ENCODE data around the gene LRG1. TPM values are rescaled to one million over a fixed set of nuclear protein-coding genes. Genes with fewer than 3 reads are reported as not detected.

The LRG1 gene
- total RNA-seq, 2 donors from 2014 or later, result 0.86 to 1.4 TPM

DNA sequence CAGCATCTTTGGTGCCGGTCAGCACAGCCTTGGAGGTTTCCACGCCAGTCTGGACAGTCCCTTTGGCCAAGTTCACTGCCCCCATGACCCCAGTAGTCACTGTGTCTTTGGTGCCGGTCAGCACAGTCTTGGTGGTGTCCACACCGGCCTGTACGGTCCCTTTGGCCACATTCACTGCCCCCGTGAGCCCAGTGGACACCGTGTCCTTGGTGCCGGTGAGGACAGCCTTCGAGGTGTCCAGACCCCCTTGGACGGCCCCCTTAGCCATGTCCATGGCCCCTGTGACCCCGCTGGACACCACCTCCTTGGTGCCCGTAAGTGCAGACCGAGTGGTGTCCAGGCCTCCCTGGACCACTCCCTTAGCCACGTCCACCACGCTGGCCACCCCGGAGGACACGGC is 26.6 kb downstream of the LRG1 start:
- TF ChIP-seq, protein P1, sequence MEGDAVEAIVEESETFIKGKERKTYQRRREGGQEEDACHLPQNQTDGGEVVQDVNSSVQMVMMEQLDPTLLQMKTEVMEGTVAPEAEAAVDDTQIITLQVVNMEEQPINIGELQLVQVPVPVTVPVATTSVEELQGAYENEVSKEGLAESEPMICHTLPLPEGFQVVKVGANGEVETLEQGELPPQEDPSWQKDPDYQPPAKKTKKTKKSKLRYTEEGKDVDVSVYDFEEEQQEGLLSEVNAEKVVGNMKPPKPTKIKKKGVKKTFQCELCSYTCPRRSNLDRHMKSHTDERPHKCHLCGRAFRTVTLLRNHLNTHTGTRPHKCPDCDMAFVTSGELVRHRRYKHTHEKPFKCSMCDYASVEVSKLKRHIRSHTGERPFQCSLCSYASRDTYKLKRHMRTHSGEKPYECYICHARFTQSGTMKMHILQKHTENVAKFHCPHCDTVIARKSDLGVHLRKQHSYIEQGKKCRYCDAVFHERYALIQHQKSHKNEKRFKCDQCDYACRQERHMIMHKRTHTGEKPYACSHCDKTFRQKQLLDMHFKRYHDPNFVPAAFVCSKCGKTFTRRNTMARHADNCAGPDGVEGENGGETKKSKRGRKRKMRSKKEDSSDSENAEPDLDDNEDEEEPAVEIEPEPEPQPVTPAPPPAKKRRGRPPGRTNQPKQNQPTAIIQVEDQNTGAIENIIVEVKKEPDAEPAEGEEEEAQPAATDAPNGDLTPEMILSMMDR (conservative IDR thresholded peaks at IDR 0.05), result no peak
- no peaks in the 10 kb centered on the region for H3K4me1 ChIP-seq (ENCODE audit: control insufficient read depth, insufficient read depth, low read length)
- no peak overlapping the region for H3K4me3 ChIP-seq (ENCODE audit: low read length)
- H3K9ac ChIP-seq (ENCODE audit: extremely low read depth, low read length, poor library complexity, severe bottlenecking), result no peak overlapping the region
- WGBS, 2 experiments (ENCODE audit: insufficient coverage in 1 of 2, insufficient read length in 1 of 2), result 92 to 97% methylated on average over 15 to 17 of the region's 17 CpGs
- no peaks in the 10 kb centered on the region for H3K36me3 Mint-ChIP-seq (ENCODE audit: low read depth)
- no peaks in the 10 kb centered on the region for H3K4me1 Mint-ChIP-seq
- no peak overlapping the region for H3K4me3 Mint-ChIP-seq
- H3K27me3 ChIP-seq (ENCODE audit: control insufficient read depth, insufficient read depth, low read length, poor library complexity, severe bottlenecking), result no peaks in the 10 kb centered on the region
- H3K27me3 Mint-ChIP-seq (ENCODE audit: insufficient read depth), result peaks cover 35% of the 10 kb centered on the region
- H3K9me3 Mint-ChIP-seq, result no peaks in the 10 kb centered on the region
- H3K27ac ChIP-seq (ENCODE audit: low read depth, low read length), result no peak overlapping the region
- no peaks in the 10 kb centered on the region for H3K9me3 ChIP-seq (ENCODE audit: control insufficient read depth, low read length)
- no peak for DNase-seq
- no peak overlapping the region for H3K27ac Mint-ChIP-seq
- H3K36me3 ChIP-seq (ENCODE audit: control insufficient read depth, insufficient read depth, low read length), result no peaks in the 10 kb centered on the region

DNA sequence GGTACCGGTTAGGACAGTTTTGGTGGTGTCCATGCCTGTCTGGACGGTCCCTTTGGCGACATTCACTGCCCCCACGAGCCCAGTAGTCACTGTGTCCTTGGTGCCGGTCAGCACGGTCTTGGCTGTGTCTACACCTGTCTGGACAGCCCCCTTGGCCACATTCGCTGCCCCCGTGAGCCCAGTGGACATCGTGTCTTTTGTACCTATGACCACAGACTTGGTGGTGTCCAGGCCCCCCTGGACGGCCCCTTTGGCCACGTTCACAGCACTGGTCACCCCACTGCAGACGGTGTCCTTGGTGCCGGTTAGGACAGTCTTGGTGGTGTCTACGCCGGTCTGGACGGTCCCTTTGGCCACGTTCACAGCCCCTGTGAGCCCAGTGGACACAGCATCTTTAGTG is 27.8 kb downstream of the LRG1 start:
- Histone ChIP-seq H3K9me3 (ENCODE audit: control insufficient read depth, low read length) (no peaks in the 10 kb centered on the region), H3K9ac (ENCODE audit: extremely low read depth, low read length, poor library complexity, severe bottlenecking) (no peak overlapping the region), H3K4me1 (ENCODE audit: control insufficient read depth, insufficient read depth, low read length) (no peaks in the 10 kb centered on the region), H3K4me3 (ENCODE audit: low read length) (no peak overlapping the region), H3K27ac (ENCODE audit: low read depth, low read length) (no peak overlapping the region), H3K27me3 (ENCODE audit: control insufficient read depth, insufficient read depth, low read length, poor library complexity, severe bottlenecking) (no peaks in the 10 kb centered on the region), H3K36me3 (ENCODE audit: control insufficient read depth, insufficient read depth, low read length) (no peaks in the 10 kb centered on the region)
- WGBS, 2 experiments (ENCODE audit: insufficient coverage in 1 of 2, insufficient read length in 1 of 2), result 89 to 91% methylated on average over 15 to 17 of the region's 17 CpGs
- no peaks in the 10 kb centered on the region for H3K9me3 Mint-ChIP-seq
- no peaks in the 10 kb centered on the region for H3K36me3 Mint-ChIP-seq (ENCODE audit: low read depth)
- H3K4me1 Mint-ChIP-seq, result no peaks in the 10 kb centered on the region
- DNase-seq, result no peak
- peaks cover 39% of the 10 kb centered on the region for H3K27me3 Mint-ChIP-seq (ENCODE audit: insufficient read depth)
- no peak overlapping the region for H3K4me3 Mint-ChIP-seq
- H3K27ac Mint-ChIP-seq, result no peak overlapping the region
- TF ChIP-seq, protein P1 (conservative IDR thresholded peaks at IDR 0.05), result no peak

DNA sequence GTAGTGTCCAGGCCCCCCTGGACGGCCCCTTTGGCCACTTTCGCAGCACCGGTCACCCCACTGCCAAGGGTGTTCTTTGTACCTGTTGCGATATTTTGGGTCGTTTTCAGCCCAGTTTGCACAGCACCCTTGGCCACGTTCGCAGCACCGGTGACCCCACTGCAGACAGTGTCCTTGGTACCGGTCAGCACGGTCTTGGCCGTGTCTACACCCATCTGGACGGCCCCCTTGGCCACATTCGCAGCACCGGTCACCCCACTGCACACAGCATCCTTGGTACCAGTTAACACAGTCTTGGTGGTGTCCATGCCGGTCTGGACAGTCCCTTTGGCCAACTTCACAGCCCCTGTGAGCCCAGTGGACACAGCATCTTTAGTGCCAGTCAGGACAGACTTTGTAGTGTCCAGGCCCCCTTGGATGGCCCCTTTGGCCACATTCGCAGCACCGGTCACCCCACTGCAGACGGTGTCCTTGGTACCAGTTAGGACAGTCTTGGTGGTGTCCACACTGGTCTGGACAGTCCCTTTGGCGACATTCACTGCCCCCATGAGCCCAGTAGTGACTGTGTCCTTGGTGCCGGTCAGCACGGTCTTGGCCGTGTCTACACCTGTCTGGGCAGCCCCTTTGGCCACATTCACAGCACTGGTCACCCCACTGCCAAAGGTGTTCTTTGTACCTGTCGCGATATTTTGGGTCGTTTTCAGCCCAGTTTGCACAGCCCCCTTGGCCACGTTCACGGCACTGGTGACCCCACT is 28.4 kb downstream of the LRG1 start:
- Mint-ChIP-seq H3K27me3 (ENCODE audit: insufficient read depth) (peaks cover 39% of the 10 kb centered on the region), H3K9me3 (no peaks in the 10 kb centered on the region), H3K4me3 (no peak overlapping the region), H3K27ac (no peak overlapping the region), H3K4me1 (no peaks in the 10 kb centered on the region), H3K36me3 (ENCODE audit: low read depth) (peaks cover 6% of the 10 kb centered on the region)
- no peak overlapping the region for H3K27ac ChIP-seq (ENCODE audit: low read depth, low read length)
- WGBS, 2 experiments (ENCODE audit: insufficient coverage in 1 of 2, insufficient read length in 1 of 2), result 88 to 91% methylated on average over 22 to 27 of the region's 27 CpGs
- H3K4me3 ChIP-seq (ENCODE audit: low read length), result no peak overlapping the region
- H3K4me1 ChIP-seq (ENCODE audit: control insufficient read depth, insufficient read depth, low read length), result no peaks in the 10 kb centered on the region
- H3K27me3 ChIP-seq (ENCODE audit: control insufficient read depth, insufficient read depth, low read length, poor library complexity, severe bottlenecking), result no peaks in the 10 kb centered on the region
- H3K36me3 ChIP-seq (ENCODE audit: control insufficient read depth, insufficient read depth, low read length), result no peaks in the 10 kb centered on the region
- no peak for DNase-seq
- TF ChIP-seq, protein P1 (conservative IDR thresholded peaks at IDR 0.05), result no peak
- no peaks in the 10 kb centered on the region for H3K9me3 ChIP-seq (ENCODE audit: control insufficient read depth, low read length)
- no peak overlapping the region for H3K9ac ChIP-seq (ENCODE audit: extremely low read depth, low read length, poor library complexity, severe bottlenecking)
